Epidermal melanocyte (primary cell): ENCODE results near the gene NIM1K.
A peak's percentile ranks its signal among the peaks of the same experiment; 100 is the strongest.
"Not testable (repeated sequence)": the region's sequence is repeated elsewhere in the genome, so short reads cannot be mapped to it uniquely, and the experiment has no call there.

Experiments used
- DNase-seq: peaks from one replicate; pipeline ENCODE4 v3.0.0; 2011; ENCODE audit warnings: low spot score; ENCODE audit not compliant: insufficient read length

Gene NIM1K

GRCh38 chr5:43279548-43280274 lies 87.7 kb downstream of the NIM1K start:
- DNase-seq = no peak

- DNase-seq = no peak
Measured at GRCh38 chr5:43281840-43282658, 90.0 kb downstream of the NIM1K start.

- no peak for DNase-seq
Measured at GRCh38 chr5:43286623-43287022, 94.6 kb downstream of the NIM1K start.

- no peak for DNase-seq
Measured at GRCh38 chr5:43287493-43287892, 95.5 kb downstream of the NIM1K start.

- no peak for DNase-seq
Measured at GRCh38 chr5:43288269-43288831, 96.3 kb downstream of the NIM1K start.

GRCh38 chr5:43290726-43291125 lies 98.7 kb downstream of the NIM1K start:
- DNase-seq = no peak

- DNase-seq = no peak
Measured at GRCh38 chr5:43294226-43294625, 102.2 kb downstream of the NIM1K start.

GRCh38 chr5:43295202-43295601 lies 103.2 kb downstream of the NIM1K start:
- no peak for DNase-seq

- no peak for DNase-seq
Measured at GRCh38 chr5:43296835-43297234, 104.8 kb downstream of the NIM1K start.

GRCh38 chr5:43298443-43298842 lies 106.4 kb downstream of the NIM1K start:
- DNase-seq = no peak

GRCh38 chr5:43300112-43300511 lies 108.1 kb downstream of the NIM1K start:
- no peak for DNase-seq

GRCh38 chr5:43301653-43302091 lies 109.6 kb downstream of the NIM1K start:
- DNase-seq = no peak

GRCh38 chr5:43302481-43302880 lies 110.5 kb downstream of the NIM1K start:
- DNase-seq = no peak

- no peak for DNase-seq
Measured at GRCh38 chr5:43303242-43303641, 111.2 kb downstream of the NIM1K start.

- no peak for DNase-seq
Measured at GRCh38 chr5:43304525-43304924, 112.5 kb downstream of the NIM1K start.

GRCh38 chr5:43305948-43306565 lies 114.0 kb downstream of the NIM1K start:
- DNase-seq = peak; percentile 39

- not testable (repeated sequence) for DNase-seq
Measured at GRCh38 chr5:43306954-43307353, 114.9 kb downstream of the NIM1K start.

- DNase-seq = no peak
Measured at GRCh38 chr5:43309122-43309521, 117.1 kb downstream of the NIM1K start.

GRCh38 chr5:43309637-43310036 lies 117.6 kb downstream of the NIM1K start:
- DNase-seq = no peak

GRCh38 chr5:43312076-43312661 lies 120.1 kb downstream of the NIM1K start:
- no peak for DNase-seq

- DNase-seq = no peak
Measured at GRCh38 chr5:43312699-43313034, 120.6 kb downstream of the NIM1K start.
